Measurements from ENCODE around the gene EIF4ENIF1. TPM values are rescaled to one million over a fixed set of nuclear protein-coding genes. Genes with fewer than 3 reads are reported as not detected.

Gene EIF4ENIF1
- total and polyA plus RNA-seq, 2 donors (not counting 3 experiments of a cell fraction or from before 2014, with no cell fraction given): 22.8 to 38.7 TPM

DNA sequence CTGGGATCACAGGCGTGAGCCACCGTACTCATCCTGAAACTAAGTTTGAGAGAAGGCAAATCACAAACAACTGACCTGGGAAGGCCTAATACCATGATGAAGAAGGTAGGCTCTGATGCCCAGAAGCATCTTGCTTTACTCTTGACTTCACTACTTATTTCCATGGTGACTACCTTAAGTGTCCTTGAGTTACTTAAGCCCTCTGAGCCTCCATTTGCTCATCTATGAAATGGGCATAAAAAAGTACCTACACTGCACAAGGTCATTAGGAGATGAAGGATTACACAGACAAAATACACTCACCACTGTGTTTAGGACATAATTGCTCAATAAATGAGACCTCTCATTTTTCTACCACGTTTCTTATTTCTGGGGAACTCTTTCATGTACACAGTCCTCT is 27.9 kb downstream of the EIF4ENIF1 start:
- Histone ChIP-seq H3K4me3 (replicated peaks in 1 of 3; ENCODE audit: insufficient read depth in 1 of 3, low read depth in 1 of 3, low read length in 3 of 3) (no peak overlapping the region), H3K36me3 (ENCODE audit: control insufficient read depth in 2 of 2, extremely low read depth in 1 of 2, insufficient read depth in 2 of 2, low read length in 2 of 2) (peaks cover 12 to 19% of the 10 kb centered on the region in 2 experiments), H3K79me2 (ENCODE audit: control insufficient read depth, insufficient read depth, low read length) (peaks cover 5% of the 10 kb centered on the region), H3K27ac (ENCODE audit: insufficient read depth, low read depth, low read length) (no peak overlapping the region), H3K9me3 (replicated peaks; ENCODE audit: control insufficient read depth, insufficient read depth, low read length) (no peaks in the 10 kb centered on the region), H4K20me1 (replicated peaks; ENCODE audit: control insufficient read depth, extremely low read depth, insufficient read depth, low read length) (no peaks in the 10 kb centered on the region), H2AFZ (ENCODE audit: low read depth, low read length) (no peak overlapping the region), H3K27me3 (ENCODE audit: control insufficient read depth in 2 of 2, insufficient read depth in 2 of 2, low read length in 2 of 2) (no peaks in the 10 kb centered on the region), H3K9me1 (replicated peaks; ENCODE audit: control insufficient read depth, extremely low read depth, insufficient read depth, low read length) (no peaks in the 10 kb centered on the region), H3K9ac (replicated peaks; ENCODE audit: extremely low read depth, insufficient read depth, low read length) (no peak overlapping the region), H3K4me1 (ENCODE audit: control insufficient read depth, extremely low read depth, insufficient read depth, low read length) (no peaks in the 10 kb centered on the region), H3K4me2 (ENCODE audit: insufficient read depth, low read length) (no peak overlapping the region)
- POLR2A ChIA-PET: no interaction called here
- dilution Hi-C loops (cut with MboI; ENCODE audit: extremely low pct_ligation_motif_present, low sequenced_read_pairs) (no loop called here), intact Hi-C loops (cut with micrococcal nuclease) (no loop called here)
- no peak for FAIRE-seq
- DNase-seq (ENCODE audit: low read depth, low spot score): no peak
- TF ChIP-seq POLR2A (IDR thresholded peaks at IDR 0.05; ENCODE audit: low read depth, low read length): no peak
- TF ChIP-seq POLR2AphosphoS5 (IDR thresholded peaks at IDR 0.05; ENCODE audit: insufficient read depth, low read depth, low read length): no peak
- TF ChIP-seq, protein P1, sequence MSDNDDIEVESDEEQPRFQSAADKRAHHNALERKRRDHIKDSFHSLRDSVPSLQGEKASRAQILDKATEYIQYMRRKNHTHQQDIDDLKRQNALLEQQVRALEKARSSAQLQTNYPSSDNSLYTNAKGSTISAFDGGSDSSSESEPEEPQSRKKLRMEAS (IDR thresholded peaks at IDR 0.05; ENCODE audit: insufficient read depth, insufficient read length): no peak
- TF ChIP-seq JUN (IDR thresholded peaks at IDR 0.05; ENCODE audit: borderline replicate concordance, insufficient read depth, insufficient read length, low read depth): no peak
- TF ChIP-seq GATA2 (IDR thresholded peaks at IDR 0.05; ENCODE audit: insufficient read depth, insufficient read length, low read depth, low read length): no peak
- TF ChIP-seq, protein P2, sequence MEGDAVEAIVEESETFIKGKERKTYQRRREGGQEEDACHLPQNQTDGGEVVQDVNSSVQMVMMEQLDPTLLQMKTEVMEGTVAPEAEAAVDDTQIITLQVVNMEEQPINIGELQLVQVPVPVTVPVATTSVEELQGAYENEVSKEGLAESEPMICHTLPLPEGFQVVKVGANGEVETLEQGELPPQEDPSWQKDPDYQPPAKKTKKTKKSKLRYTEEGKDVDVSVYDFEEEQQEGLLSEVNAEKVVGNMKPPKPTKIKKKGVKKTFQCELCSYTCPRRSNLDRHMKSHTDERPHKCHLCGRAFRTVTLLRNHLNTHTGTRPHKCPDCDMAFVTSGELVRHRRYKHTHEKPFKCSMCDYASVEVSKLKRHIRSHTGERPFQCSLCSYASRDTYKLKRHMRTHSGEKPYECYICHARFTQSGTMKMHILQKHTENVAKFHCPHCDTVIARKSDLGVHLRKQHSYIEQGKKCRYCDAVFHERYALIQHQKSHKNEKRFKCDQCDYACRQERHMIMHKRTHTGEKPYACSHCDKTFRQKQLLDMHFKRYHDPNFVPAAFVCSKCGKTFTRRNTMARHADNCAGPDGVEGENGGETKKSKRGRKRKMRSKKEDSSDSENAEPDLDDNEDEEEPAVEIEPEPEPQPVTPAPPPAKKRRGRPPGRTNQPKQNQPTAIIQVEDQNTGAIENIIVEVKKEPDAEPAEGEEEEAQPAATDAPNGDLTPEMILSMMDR (IDR thresholded peaks at IDR 0.05; ENCODE audit: extremely low read depth in 1 of 2, insufficient read depth in 1 of 2, low read depth in 1 of 2, low read length in 2 of 2): no peak
- TF ChIP-seq FOS (IDR thresholded peaks at IDR 0.05; ENCODE audit: borderline replicate concordance, insufficient read depth, low read length): no peak
- TF ChIP-seq MYC (IDR thresholded peaks at IDR 0.05; ENCODE audit: low read depth, low read length): no peak
- no peak for TF ChIP-seq EZH2 (IDR thresholded peaks at IDR 0.05; ENCODE audit: borderline replicate concordance, low read depth, low read length, severe bottlenecking)
- CTCF ChIA-PET: interaction anchor here (3.0 kb wide), 1 partner anchor 10 kb away, joined by 13 read pairs; no protein-coding TSS in a partner anchor
- BruUV-seq (replicated peaks): no TSS peak
